ENCODE measurements around the gene ALDH2.

GRCh38 chr12:111730420-111730819 is 36.3 kb upstream of the ALDH2 start:
- TF ChIP-seq POLR2A (IDR thresholded peaks at IDR 0.05; ENCODE audit: low read depth, low read length) (no peak), POU2F2 (IDR thresholded peaks at IDR 0.05; ENCODE audit: low read depth, low read length) (no peak), TAF1 (IDR thresholded peaks at IDR 0.05; ENCODE audit: low read depth, low read length) (no peak), POLR2AphosphoS5 (IDR thresholded peaks at IDR 0.05; ENCODE audit: low read depth, low read length) (no peak), SPI1 (IDR thresholded peaks at IDR 0.05; ENCODE audit: low read depth, low read length) (no peak)

Data from GM12891 (cell line).